ENCODE data around the gene ZSWIM6. TPM values are rescaled to one million over a fixed set of nuclear protein-coding genes. Genes with fewer than 3 reads are reported as not detected.
A peak's percentile ranks its signal among the peaks of the same experiment; 100 is the strongest.

Gene ZSWIM6
- total and polyA plus RNA-seq, 2 of the 4 experiments (the other 2 are of a cell fraction) = 10.8 to 14.1 TPM

DNA sequence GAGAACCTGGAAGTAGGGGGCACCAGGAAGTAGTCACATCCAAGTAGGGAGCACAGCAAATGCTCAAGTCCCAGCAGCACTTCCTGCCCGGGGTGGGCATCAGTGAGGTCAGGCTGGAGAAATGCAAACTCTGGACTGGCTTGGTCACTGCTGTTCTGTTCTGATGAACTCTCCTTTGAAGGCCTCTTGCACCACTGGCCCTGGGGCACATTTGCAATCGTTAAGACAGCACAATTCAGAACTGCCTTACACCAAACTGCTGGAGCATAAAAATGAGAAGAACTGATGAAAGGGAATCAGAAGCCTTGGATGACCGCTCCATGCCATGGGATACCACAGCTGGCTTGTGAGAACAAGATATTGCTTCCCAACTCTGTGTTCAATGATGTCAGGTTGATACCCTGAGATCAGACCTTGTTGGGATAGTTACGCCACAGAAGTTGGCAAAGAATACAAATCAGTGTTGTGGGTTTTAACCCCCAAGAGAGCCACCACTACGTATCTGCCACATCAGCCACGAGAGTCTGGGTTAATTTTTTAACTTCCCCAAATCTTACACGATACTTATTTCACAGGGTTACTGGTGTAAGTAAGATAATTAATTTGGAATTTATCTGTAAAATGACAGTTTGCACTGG lies 42.3 kb upstream of the ZSWIM6 start:
- CTCF ChIA-PET = no interaction called here
- in situ Hi-C loops (cut with MboI; ENCODE audit: low sequenced_read_pairs) = no loop called here

More for the DNA sequence above, 42.3 kb upstream of the ZSWIM6 start:
- Histone ChIP-seq H3K27ac (ENCODE audit: insufficient read depth, low read length) (no peak overlapping the region), H2BK5ac (ENCODE audit: low read depth, low read length, poor library complexity, severe bottlenecking) (no peak overlapping the region), H3K23ac (ENCODE audit: low read depth, low read length) (no peak overlapping the region), H3K9ac (ENCODE audit: low read depth, low read length) (no peak overlapping the region), H3K18ac (ENCODE audit: low read depth, low read length) (peak overlapping the region; percentile 40; the same call in 1 of the 2 replicates), H2BK20ac (ENCODE audit: low read depth, low read length) (0 out of 2 replicates have a peak overlapping the region, but pooled peaks have one; percentile 15), H3K4me1 (ENCODE audit: control insufficient read depth, insufficient read depth, low read length) (peaks cover 17% of the 10 kb centered on the region), H3K9me3 (ENCODE audit: control insufficient read depth, insufficient read depth, low read length) (0 out of 2 replicates have a peak, but pooled peaks cover 2% of the 10 kb centered on the region), H2AFZ (replicated peaks; ENCODE audit: low read length, poor library complexity) (peak overlapping the region; percentile 46), H2AK9ac (replicated peaks; ENCODE audit: low read depth, low read length, poor library complexity) (no peak overlapping the region), H3K14ac (replicated peaks; ENCODE audit: low read depth, low read length) (peak overlapping the region; percentile 31; the same call in 1 of the 2 replicates), H3K4me3 (ENCODE audit: insufficient read depth, low read depth, low read length) (no peak overlapping the region), H4K8ac (ENCODE audit: low read depth in 2 of 2, low read length in 2 of 2) (no peak overlapping the region), H2BK15ac (ENCODE audit: low read depth, low read length) (0 out of 3 replicates have a peak overlapping the region, but pooled peaks have one; percentile 26), H3K9me1 (ENCODE audit: insufficient read depth, low read length) (peaks cover 20% of the 10 kb centered on the region), H2BK120ac (ENCODE audit: low read depth, low read length) (peak overlapping the region; percentile 13; the same call in 1 of the 2 replicates), H3K4me2 (ENCODE audit: low read depth, low read length) (no peak overlapping the region), H4K5ac (ENCODE audit: low read depth, low read length) (peak overlapping the region; percentile 4; the same call in 1 of the 2 replicates), H4K91ac (ENCODE audit: insufficient read depth, low read depth, low read length) (no peak overlapping the region), H3K36me3 (ENCODE audit: control insufficient read depth, insufficient read depth, low read length) (no peaks in the 10 kb centered on the region), H2AK5ac (ENCODE audit: low read depth, low read length) (peak overlapping the region; percentile 45), H3K79me1 (ENCODE audit: low read depth in 1 of 2, low read length in 2 of 2) (peaks cover 0 to 4% of the 10 kb centered on the region in 2 experiments; a peak in 1 of 4 replicates), H3K56ac (ENCODE audit: extremely low read depth, insufficient read depth, low read length) (no peak overlapping the region), H4K20me1 (ENCODE audit: insufficient read depth, low read length) (no peaks in the 10 kb centered on the region), H3K27me3 (ENCODE audit: control insufficient read depth, insufficient read depth, low read length) (no peaks in the 10 kb centered on the region), H3K4ac (ENCODE audit: low read depth, low read length) (peak overlapping the region; percentile 29)
- ATAC-seq (ENCODE audit: low read depth) (no peak), DNase-seq (no peak)
- dilution Hi-C loops (cut with HindIII; ENCODE audit: low sequenced_read_pairs, unreplicated experiment) (no loop called here), intact Hi-C loops (cut with micrococcal nuclease) (no loop called here)
- no TSS peak for BruUV-seq (replicated peaks)
- 71% methylated on average over 1 of the region's 7 CpGs; no CpG with 5 or more reads in 1 of the 2 experiments for WGBS, 2 experiments (ENCODE audit: extremely low coverage in 2 of 2, insufficient read length in 1 of 2)
- TF ChIP-seq CHD1 (IDR thresholded peaks at IDR 0.05; ENCODE audit: low read depth, low read length) (no peak), SMC3 (IDR thresholded peaks at IDR 0.05; ENCODE audit: low read depth, low read length) (no peak), FOS (IDR thresholded peaks at IDR 0.05; ENCODE audit: low read depth, low read length) (no peak), MAZ (IDR thresholded peaks at IDR 0.05; ENCODE audit: borderline replicate concordance, low read depth, low read length) (no peak), RCOR1 (IDR thresholded peaks at IDR 0.05; ENCODE audit: insufficient replicate concordance, low read length) (no peak), NFE2L2 (IDR thresholded peaks at IDR 0.05; ENCODE audit: low read depth, low read length) (no peak)
- TF ChIP-seq, protein P1, sequence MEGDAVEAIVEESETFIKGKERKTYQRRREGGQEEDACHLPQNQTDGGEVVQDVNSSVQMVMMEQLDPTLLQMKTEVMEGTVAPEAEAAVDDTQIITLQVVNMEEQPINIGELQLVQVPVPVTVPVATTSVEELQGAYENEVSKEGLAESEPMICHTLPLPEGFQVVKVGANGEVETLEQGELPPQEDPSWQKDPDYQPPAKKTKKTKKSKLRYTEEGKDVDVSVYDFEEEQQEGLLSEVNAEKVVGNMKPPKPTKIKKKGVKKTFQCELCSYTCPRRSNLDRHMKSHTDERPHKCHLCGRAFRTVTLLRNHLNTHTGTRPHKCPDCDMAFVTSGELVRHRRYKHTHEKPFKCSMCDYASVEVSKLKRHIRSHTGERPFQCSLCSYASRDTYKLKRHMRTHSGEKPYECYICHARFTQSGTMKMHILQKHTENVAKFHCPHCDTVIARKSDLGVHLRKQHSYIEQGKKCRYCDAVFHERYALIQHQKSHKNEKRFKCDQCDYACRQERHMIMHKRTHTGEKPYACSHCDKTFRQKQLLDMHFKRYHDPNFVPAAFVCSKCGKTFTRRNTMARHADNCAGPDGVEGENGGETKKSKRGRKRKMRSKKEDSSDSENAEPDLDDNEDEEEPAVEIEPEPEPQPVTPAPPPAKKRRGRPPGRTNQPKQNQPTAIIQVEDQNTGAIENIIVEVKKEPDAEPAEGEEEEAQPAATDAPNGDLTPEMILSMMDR (conservative IDR thresholded peaks at IDR 0.05; ENCODE audit: low read depth, low read length) = no peak
- POLR2A ChIA-PET (ENCODE audit: unreplicated experiment) = no interaction called here
